ENCODE results near the gene MARVELD2. TPM values are rescaled to one million over a fixed set of nuclear protein-coding genes. Genes with fewer than 3 reads are reported as not detected.
"Not testable (repeated sequence)": the region's sequence is repeated elsewhere in the genome, so short reads cannot be mapped to it uniquely, and the experiment has no call there.

The MARVELD2 gene
- total RNA-seq, 4 donors from 2014 or later = 0.26 to 7.4 (median 0.70) TPM; not detected in 1

- H3K4me3 ChIP-seq = no peak overlapping the region
- DNase-seq = no peak
- H3K27me3 ChIP-seq = no peaks in the 10 kb centered on the region
- intact Hi-C loops (cut with DNase I; ENCODE audit: low total_unique reads) = no loop called here
- H3K27ac ChIP-seq = no peak overlapping the region
- TF ChIP-seq POLR2A (IDR thresholded peaks at IDR 0.05) = no peak
- no peak for TF ChIP-seq CTCF (IDR thresholded peaks at IDR 0.05)
- H3K4me1 ChIP-seq = no peaks in the 10 kb centered on the region
- no peaks in the 10 kb centered on the region for H3K9me3 ChIP-seq
- H3K36me3 ChIP-seq = no peaks in the 10 kb centered on the region
Measured at GRCh38 chr5:69416180-69416579, 1.3 kb downstream of the MARVELD2 start.

DNA sequence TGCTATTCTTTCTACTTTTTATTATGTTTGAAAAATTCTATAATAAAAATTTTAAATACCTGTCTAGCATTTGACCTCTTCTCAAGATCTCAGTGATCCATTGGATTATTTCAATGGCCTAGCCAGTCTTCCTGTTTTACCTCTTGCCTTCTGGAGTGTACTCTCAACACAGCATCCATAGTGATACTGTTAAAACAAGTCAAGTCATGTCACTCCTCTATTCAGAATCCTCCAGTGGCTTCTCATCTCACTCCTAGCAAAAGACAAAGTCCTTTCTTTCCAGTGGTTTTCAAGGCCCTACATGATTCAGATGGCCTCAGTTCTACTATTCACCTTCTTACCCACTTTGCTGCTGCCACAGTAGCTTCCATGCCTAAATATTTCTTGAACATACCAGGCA, 1.8 kb downstream of the MARVELD2 start:
- TF ChIP-seq CTCF (IDR thresholded peaks at IDR 0.05) (no peak), POLR2A (IDR thresholded peaks at IDR 0.05) (no peak)
- Histone ChIP-seq H3K36me3 (no peaks in the 10 kb centered on the region), H3K4me3 (no peak overlapping the region), H3K27me3 (no peaks in the 10 kb centered on the region), H3K4me1 (no peaks in the 10 kb centered on the region), H3K9me3 (no peaks in the 10 kb centered on the region), H3K27ac (no peak overlapping the region)
- intact Hi-C loops (cut with DNase I; ENCODE audit: low total_unique reads) = no loop called here
- no peak for DNase-seq

DNA sequence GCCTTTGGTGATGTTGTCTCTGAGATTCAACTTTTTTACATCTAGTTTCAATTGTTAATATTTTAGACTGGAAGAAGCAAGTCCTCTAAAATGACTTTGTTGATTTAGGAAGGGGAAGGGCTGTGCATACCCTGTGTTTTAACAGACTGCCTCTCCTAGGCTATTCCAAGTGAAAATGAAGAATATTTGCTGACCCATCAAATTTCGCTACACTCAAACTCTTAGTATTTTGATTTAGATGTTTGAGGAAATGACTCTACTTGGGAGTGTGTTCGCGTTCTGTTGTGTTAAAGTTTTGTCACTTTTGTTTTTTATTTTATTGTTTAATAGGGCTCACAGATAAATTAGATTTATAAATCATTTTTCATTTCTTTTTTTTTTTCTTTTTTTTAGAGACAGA, 3.6 kb downstream of the MARVELD2 start:
- no peak overlapping the region for H3K4me3 ChIP-seq
- H3K27ac ChIP-seq = no peak overlapping the region
- no peak for DNase-seq
- H3K36me3 ChIP-seq = no peaks in the 10 kb centered on the region
- intact Hi-C loops (cut with DNase I; ENCODE audit: low total_unique reads) = no loop called here
- no peaks in the 10 kb centered on the region for H3K9me3 ChIP-seq
- no peaks in the 10 kb centered on the region for H3K27me3 ChIP-seq
- TF ChIP-seq CTCF (IDR thresholded peaks at IDR 0.05) (no peak), POLR2A (IDR thresholded peaks at IDR 0.05) (no peak)
- no peaks in the 10 kb centered on the region for H3K4me1 ChIP-seq

DNA sequence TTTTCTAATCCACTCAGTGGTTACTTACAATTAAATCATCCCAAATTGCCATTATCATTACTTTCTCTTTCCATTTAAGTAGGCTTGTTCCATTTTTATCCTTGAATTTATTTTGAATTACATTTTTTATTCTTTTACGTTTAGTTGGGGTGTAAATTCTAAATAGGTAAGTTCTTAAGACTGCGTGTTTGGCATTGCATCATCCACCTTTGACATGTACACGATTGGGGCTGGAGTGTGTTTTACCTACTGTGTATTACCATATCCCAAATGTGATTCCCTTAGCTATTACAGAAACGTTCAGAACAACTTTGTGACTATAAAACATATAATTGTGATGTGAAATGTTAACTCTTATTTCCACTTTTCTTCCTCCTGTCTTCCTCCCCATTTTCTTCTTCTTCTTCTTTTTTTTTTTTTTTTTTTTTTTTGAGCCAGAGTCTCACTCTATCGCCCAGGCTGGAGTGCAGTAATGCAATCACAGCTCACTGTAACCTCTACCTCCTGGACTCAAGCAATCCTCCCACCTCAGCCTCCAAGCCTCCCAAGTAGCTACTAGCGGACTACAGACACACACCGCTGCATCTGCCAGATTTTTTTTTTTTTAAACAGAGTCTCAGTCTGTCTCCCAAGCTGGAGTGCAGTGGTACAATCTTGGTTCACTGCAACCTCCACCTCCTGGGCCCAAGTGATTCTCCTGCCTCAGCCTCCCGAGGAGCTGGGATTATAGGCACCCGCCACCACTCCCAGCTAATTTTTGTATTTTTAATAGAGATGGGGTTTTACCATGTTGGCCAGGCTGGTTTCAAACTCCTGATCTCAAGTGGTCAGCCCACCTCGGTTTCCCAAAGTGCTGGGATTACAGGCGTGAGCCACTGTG, 16.7 kb downstream of the MARVELD2 start:
- Histone ChIP-seq H3K9me3 (no peaks in the 10 kb centered on the region), H3K4me1 (no peaks in the 10 kb centered on the region), H3K27me3 (no peaks in the 10 kb centered on the region), H3K36me3 (no peaks in the 10 kb centered on the region), H3K27ac (no peak overlapping the region), H3K4me3 (no peak overlapping the region)
- intact Hi-C loops (cut with DNase I; ENCODE audit: low total_unique reads) = no loop called here
- no peak for DNase-seq
- TF ChIP-seq CTCF (IDR thresholded peaks at IDR 0.05) (no peak), POLR2A (IDR thresholded peaks at IDR 0.05) (no peak)

DNA sequence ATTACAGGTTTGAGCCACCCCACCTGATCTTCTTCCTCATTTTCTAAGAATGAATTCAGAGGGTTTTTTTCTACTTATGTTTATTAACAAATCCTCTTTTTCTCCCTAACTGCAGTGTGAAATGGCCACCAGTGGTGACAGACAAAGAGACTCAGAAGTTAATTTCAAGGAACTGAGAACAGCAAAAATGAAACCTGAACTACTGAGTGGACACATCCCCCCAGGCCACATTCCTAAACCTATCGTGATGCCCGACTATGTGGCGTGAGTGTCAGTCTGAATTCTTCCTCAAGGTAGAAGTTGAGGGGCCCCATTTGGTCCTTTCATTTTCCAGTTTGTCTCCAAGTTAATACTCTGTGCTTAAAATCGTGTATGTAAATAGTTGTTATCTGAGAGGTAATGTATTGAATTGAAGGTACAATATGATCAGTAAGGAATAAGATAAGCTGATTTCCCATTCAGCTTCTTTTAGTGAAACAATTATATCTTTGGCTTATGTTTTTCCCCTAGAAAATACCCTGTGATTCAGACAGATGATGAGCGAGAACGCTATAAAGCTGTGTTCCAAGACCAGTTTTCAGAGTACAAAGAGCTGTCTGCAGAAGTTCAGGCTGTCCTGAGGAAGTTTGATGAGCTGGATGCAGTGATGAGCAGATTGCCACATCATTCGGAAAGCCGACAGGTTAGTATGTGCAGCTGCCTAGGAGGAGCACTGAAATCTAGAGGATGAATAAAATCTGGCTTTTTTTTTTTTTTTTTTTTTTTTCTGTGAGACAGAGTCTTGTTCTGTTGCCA, 17.7 kb downstream of the MARVELD2 start:
- no peak for DNase-seq
- Histone ChIP-seq H3K4me1 (no peaks in the 10 kb centered on the region), H3K36me3 (no peaks in the 10 kb centered on the region), H3K27ac (no peak overlapping the region), H3K9me3 (no peaks in the 10 kb centered on the region), H3K27me3 (no peaks in the 10 kb centered on the region), H3K4me3 (no peak overlapping the region)
- TF ChIP-seq POLR2A (IDR thresholded peaks at IDR 0.05) (no peak), CTCF (IDR thresholded peaks at IDR 0.05) (no peak)
- intact Hi-C loops (cut with DNase I; ENCODE audit: low total_unique reads) = no loop called here

DNA sequence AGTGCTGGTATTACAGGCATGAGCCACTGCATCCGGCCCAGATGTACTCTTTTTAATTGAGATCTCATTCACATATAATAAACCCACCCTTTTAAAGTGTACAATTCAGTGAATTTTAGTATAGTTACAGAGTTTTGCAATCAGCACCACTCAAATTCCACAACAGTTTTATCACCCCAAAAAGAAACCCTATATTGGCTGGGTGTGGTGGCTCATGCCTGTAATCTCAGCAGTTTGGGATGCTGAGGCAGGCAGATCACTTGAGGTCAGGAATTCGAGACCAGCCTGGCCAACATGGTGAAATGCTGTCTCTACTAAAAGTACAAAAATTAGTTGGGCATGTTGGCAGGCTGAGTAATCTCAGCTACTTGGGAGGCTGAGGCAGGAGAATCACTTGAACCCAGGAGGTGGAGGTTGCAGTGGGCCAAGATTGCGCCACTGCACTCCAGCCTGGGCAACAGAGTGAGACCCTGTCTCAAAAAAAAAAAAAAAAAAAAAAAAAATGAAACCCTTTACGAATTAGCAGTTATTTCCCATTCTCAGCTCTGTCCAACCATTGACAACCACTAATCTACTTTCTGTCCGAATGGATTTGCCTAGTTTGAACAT, 20.5 kb downstream of the MARVELD2 start:
- H3K27me3 ChIP-seq; H3K27ac ChIP-seq; H3K9me3 ChIP-seq; H3K4me1 ChIP-seq; H3K36me3 ChIP-seq; H3K4me3 ChIP-seq; DNase-seq; intact Hi-C loops (cut with DNase I; ENCODE audit: low total_unique reads): not testable (repeated sequence)

Measured in uterus (tissue), 4 donors.